ENCODE measurements around the gene FUT9. TPM values are rescaled to one million over a fixed set of nuclear protein-coding genes. Genes with fewer than 3 reads are reported as not detected.

Gene FUT9
- total RNA-seq, 1 experiment from 2014 or later, result not detected

- ChIA-PET POLR2A (no interaction called here), CTCF (no interaction called here)
- ATAC-seq, result no peak
- BruUV-seq (replicated peaks), result no TSS peak
- DNase-seq (ENCODE audit: low read depth, low spot score), result no peak
- intact Hi-C loops (cut with micrococcal nuclease; ENCODE audit: unreplicated experiment) (no loop called here), in situ Hi-C loops (cut with HindIII; ENCODE audit: low pct_unique_long_range_greater_than_20kb, low sequenced_read_pairs) (no loop called here)
- no peaks in the 10 kb centered on the region for H3K4me1 ChIP-seq (ENCODE audit: control insufficient read depth, insufficient read depth, low read length)
- TF ChIP-seq, protein P1, sequence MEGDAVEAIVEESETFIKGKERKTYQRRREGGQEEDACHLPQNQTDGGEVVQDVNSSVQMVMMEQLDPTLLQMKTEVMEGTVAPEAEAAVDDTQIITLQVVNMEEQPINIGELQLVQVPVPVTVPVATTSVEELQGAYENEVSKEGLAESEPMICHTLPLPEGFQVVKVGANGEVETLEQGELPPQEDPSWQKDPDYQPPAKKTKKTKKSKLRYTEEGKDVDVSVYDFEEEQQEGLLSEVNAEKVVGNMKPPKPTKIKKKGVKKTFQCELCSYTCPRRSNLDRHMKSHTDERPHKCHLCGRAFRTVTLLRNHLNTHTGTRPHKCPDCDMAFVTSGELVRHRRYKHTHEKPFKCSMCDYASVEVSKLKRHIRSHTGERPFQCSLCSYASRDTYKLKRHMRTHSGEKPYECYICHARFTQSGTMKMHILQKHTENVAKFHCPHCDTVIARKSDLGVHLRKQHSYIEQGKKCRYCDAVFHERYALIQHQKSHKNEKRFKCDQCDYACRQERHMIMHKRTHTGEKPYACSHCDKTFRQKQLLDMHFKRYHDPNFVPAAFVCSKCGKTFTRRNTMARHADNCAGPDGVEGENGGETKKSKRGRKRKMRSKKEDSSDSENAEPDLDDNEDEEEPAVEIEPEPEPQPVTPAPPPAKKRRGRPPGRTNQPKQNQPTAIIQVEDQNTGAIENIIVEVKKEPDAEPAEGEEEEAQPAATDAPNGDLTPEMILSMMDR (IDR thresholded peaks at IDR 0.05), result no peak
- TF ChIP-seq TCF7L2 (IDR thresholded peaks at IDR 0.05; ENCODE audit: low read depth, low read length), result no peak
- no peak for TF ChIP-seq SIN3A (IDR thresholded peaks at IDR 0.05; ENCODE audit: borderline replicate concordance, insufficient read depth, low read depth, low read length)
- no peak for TF ChIP-seq POLR2AphosphoS5 (IDR thresholded peaks at IDR 0.05; ENCODE audit: low read depth, low read length)
- TF ChIP-seq REST (IDR thresholded peaks at IDR 0.05; ENCODE audit: insufficient read depth in 1 of 2, low read depth in 2 of 2, low read length in 1 of 2), result no peak
- no peaks in the 10 kb centered on the region for H3K27me3 ChIP-seq (ENCODE audit: control insufficient read depth, insufficient read depth, low read length)
- no peak overlapping the region for H3K4me3 ChIP-seq (ENCODE audit: low read depth in 2 of 2, low read length in 2 of 2)
- no peaks in the 10 kb centered on the region; the same call in 1 of the 2 replicates for H3K36me3 ChIP-seq (ENCODE audit: control insufficient read depth, insufficient read depth, low read length)
- no peaks in the 10 kb centered on the region for H3K9me3 ChIP-seq (ENCODE audit: control insufficient read depth, insufficient read depth, low read depth, low read length)
- H3K27ac ChIP-seq (ENCODE audit: low read length), result no peak overlapping the region
Measured at GRCh38 chr6:96197241-96197640, 181.5 kb downstream of the FUT9 start.

DNA sequence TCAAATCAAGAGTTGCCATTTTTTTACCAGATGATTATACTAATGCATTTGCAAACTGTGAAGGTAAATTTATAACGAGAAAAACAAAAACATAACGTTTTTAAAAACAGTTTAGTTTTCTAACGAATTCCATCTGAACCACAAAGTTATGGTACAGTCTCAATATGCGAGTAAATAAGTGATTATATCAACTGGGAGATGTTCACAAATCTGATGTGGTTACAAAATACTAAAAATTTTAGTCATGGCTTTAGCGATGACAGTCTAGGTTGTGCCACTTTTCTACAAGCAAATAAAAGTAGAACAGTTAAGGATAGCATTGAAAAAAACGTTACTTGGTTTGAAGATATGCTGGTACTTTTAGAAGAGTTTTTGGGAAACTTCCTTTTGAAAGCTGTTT lies 186.8 kb downstream of the FUT9 start:
- TF ChIP-seq SIN3A (IDR thresholded peaks at IDR 0.05; ENCODE audit: borderline replicate concordance, insufficient read depth, low read depth, low read length) (no peak), TCF7L2 (IDR thresholded peaks at IDR 0.05; ENCODE audit: low read depth, low read length) (no peak), REST (IDR thresholded peaks at IDR 0.05; ENCODE audit: insufficient read depth in 1 of 2, low read depth in 2 of 2, low read length in 1 of 2) (no peak), POLR2AphosphoS5 (IDR thresholded peaks at IDR 0.05; ENCODE audit: low read depth, low read length) (no peak)
- TF ChIP-seq, protein P1 (IDR thresholded peaks at IDR 0.05), result no peak
- CTCF ChIA-PET, result no interaction called here
- Histone ChIP-seq H3K27ac (ENCODE audit: low read length) (no peak overlapping the region), H3K27me3 (ENCODE audit: control insufficient read depth, insufficient read depth, low read length) (no peaks in the 10 kb centered on the region), H3K9me3 (ENCODE audit: control insufficient read depth, insufficient read depth, low read depth, low read length) (no peaks in the 10 kb centered on the region), H3K4me3 (ENCODE audit: low read depth in 2 of 2, low read length in 2 of 2) (no peak overlapping the region), H3K4me1 (ENCODE audit: control insufficient read depth, insufficient read depth, low read length) (no peaks in the 10 kb centered on the region), H3K36me3 (ENCODE audit: control insufficient read depth, insufficient read depth, low read length) (no peaks in the 10 kb centered on the region; the same call in 1 of the 2 replicates)
- no peak for ATAC-seq
- BruUV-seq (replicated peaks), result no TSS peak
- in situ Hi-C loops (cut with HindIII; ENCODE audit: low pct_unique_long_range_greater_than_20kb, low sequenced_read_pairs) (no loop called here), intact Hi-C loops (cut with micrococcal nuclease; ENCODE audit: unreplicated experiment) (no loop called here)
- POLR2A ChIA-PET, result no interaction called here
- DNase-seq (ENCODE audit: low read depth, low spot score), result no peak

Data from Panc1 (cell line).